Lung (tissue), 12 donors: ENCODE measurements around the gene IFT122. TPM values are rescaled to one million over a fixed set of nuclear protein-coding genes. Genes with fewer than 3 reads are reported as not detected.

ENCODE experiments used
- ATAC-seq: fragments of 200-7000 bp; cut with Tn5 transposase; one replicate; pipeline ENCODE4 v1.9.1; 2020; ENCODE audit warnings: moderate number of reproducible peaks; ENCODE audit not compliant: insufficient read depth, low FRiP score
- DNase-seq, 3 donors: peaks; one replicate each; pipeline ENCODE4 v3.0.0-alpha.2; 2013 to 2017
- H3K27ac ChIP-seq, 2 donors: one replicate each; pipeline ENCODE4 v1.5.1; 2013; ENCODE audit warnings: mild to moderate bottlenecking in 2 of 2, moderate library complexity in 2 of 2, control low read depth in 1 of 2, inconsistent platforms in 1 of 2, low read depth in 1 of 2, low read length in 1 of 2
- H3K27me3 ChIP-seq, 3 donors: one replicate each; pipeline ENCODE4 v1.5.1; 2013; ENCODE audit warnings: low read length in 2 of 3; ENCODE audit not compliant: control insufficient read depth in 3 of 3, insufficient read depth in 3 of 3
- H3K36me3 ChIP-seq, 4 donors: one replicate each; pipeline ENCODE4 v1.5.1; 2013; ENCODE audit warnings: low read length in 4 of 4, mild to moderate bottlenecking in 1 of 4, moderate library complexity in 1 of 4; ENCODE audit not compliant: control insufficient read depth in 4 of 4, insufficient read depth in 4 of 4
- H3K4me1 ChIP-seq, 5 donors: one replicate each; pipeline ENCODE4 v1.5.1; 2013; ENCODE audit warnings: low read length in 5 of 5, mild to moderate bottlenecking in 2 of 5, moderate library complexity in 1 of 5; ENCODE audit not compliant: control insufficient read depth in 5 of 5, insufficient read depth in 5 of 5
- H3K4me3 ChIP-seq: one replicate; pipeline ENCODE4 v1.5.1; 2013; ENCODE audit warnings: mild to moderate bottlenecking, control low read depth, moderate library complexity
- H3K9ac ChIP-seq, 2 donors: one replicate each; pipeline ENCODE4 v1.5.1; 2013; ENCODE audit warnings: low read length in 2 of 2, control low read depth in 1 of 2; ENCODE audit not compliant: insufficient read depth in 1 of 2
- H3K9me3 ChIP-seq, 4 donors: one replicate each; pipeline ENCODE4 v1.5.1; 2013; ENCODE audit warnings: low read length in 3 of 4, mild to moderate bottlenecking in 1 of 4, moderate library complexity in 1 of 4; ENCODE audit not compliant: control insufficient read depth in 4 of 4, insufficient read depth in 3 of 4
- CTCF ChIP-seq: IDR thresholded peaks from 2 replicates; pipeline ENCODE4 v1.5.1; 2012; ENCODE audit warnings: mild to moderate bottlenecking; ENCODE audit errors: control extremely low read depth, extremely low read depth
- WGBS, 2 donors: extraction: QIAGEN DNeasy Blood & Tissue Kit; methylation state at CpG; one replicate each; pipeline ENCODE4 v1.1.7; 2013; 5-methylcytosine and 5-hydroxymethylcytosine counted together
- polyA plus RNA-seq, 2 donors: library from polyadenylated mRNA; stranded (reverse); fragments of 200-250 nt; gene quantifications; one replicate each; pipeline ENCODE4 v1.2.1, GENCODE V29; 2013
- total RNA-seq, 2 donors: library from RNA; depleted of rRNA in 1 of 2; stranded (reverse); fragments of >200 nt in 1 of 2; gene quantifications; one replicate each; pipeline ENCODE4 v1.2.1, GENCODE V29; 2014 to 2021
- donor health status: control.
- donor health status: control.
- donor health status: Bipolar disorder and iron deficiency.
- donor health status: healthy.
- donor health status: DM: yes; HTN: yes; CAD: no.

The IFT122 gene
- total and polyA plus RNA-seq, 4 donors, result 11.0 to 65.7 (median 31.7) TPM

- DNase-seq (no peak), ATAC-seq (no peak)
- no peak overlapping the region for H3K4me3 ChIP-seq
- WGBS, 2 donors, result 88 to 91% methylated on average over 4 of the region's 4 CpGs
- H3K36me3 ChIP-seq, result no peaks in the 10 kb centered on the region
- H3K27me3 ChIP-seq, result no peaks in the 10 kb centered on the region
- H3K4me1 ChIP-seq, result peaks cover 0 to 32% (median 16%) of the 10 kb centered on the region in 5 donors
- no peaks in the 10 kb centered on the region for H3K9me3 ChIP-seq
- no peak overlapping the region for H3K9ac ChIP-seq
- TF ChIP-seq CTCF, result no peak
- H3K27ac ChIP-seq, result no peak overlapping the region
These were observed 23.6 kb upstream of the IFT122 start for GRCh38 chr3:129416415-129416814.

GRCh38 chr3:129417326-129417725 is 22.7 kb upstream of the IFT122 start:
- 36 to 59% methylated on average over 1 of the region's 1 CpG for WGBS, 2 donors
- Histone ChIP-seq H3K9me3 (no peaks in the 10 kb centered on the region), H3K4me3 (no peak overlapping the region), H3K27me3 (no peaks in the 10 kb centered on the region), H3K9ac (peak overlapping the region in 1 of 2 donors; percentile 16), H3K27ac (no peak overlapping the region), H3K36me3 (no peaks in the 10 kb centered on the region), H3K4me1 (peaks cover 0 to 32% (median 16%) of the 10 kb centered on the region in 5 donors)
- DNase-seq (peak; percentile 61 to 97 (median 94)), ATAC-seq (no peak)
- no peak for TF ChIP-seq CTCF

- peak overlapping the region in 1 of 2 donors; percentile 16 for H3K9ac ChIP-seq
- ATAC-seq (no peak), DNase-seq (no peak)
- no peak for TF ChIP-seq CTCF
- peaks cover 0 to 24% (median 10%) of the 10 kb centered on the region in 5 donors for H3K4me1 ChIP-seq
- H3K27ac ChIP-seq, result peak overlapping the region in 1 of 2 donors; percentile 24
- 93 to 95% methylated on average over 14 of the region's 14 CpGs for WGBS, 2 donors
- H3K27me3 ChIP-seq, result no peaks in the 10 kb centered on the region
- no peaks in the 10 kb centered on the region for H3K9me3 ChIP-seq
- H3K36me3 ChIP-seq, result no peaks in the 10 kb centered on the region
- no peak overlapping the region for H3K4me3 ChIP-seq
These were observed 21.7 kb upstream of the IFT122 start for GRCh38 chr3:129418041-129418973.
